ENCODE results near the gene PROCA1.
"Not testable (repeated sequence)": the region's sequence is repeated elsewhere in the genome, so short reads cannot be mapped to it uniquely, and the experiment has no call there.

Gene PROCA1

GRCh38 chr17:28729950-28730330, 18.3 kb upstream of the PROCA1 start:
- DNase-seq (ENCODE audit: low read depth), result no peak
- no peaks in the 10 kb centered on the region for H3K9me3 ChIP-seq (ENCODE audit: control insufficient read depth, low read length)
- H3K4me3 ChIP-seq (ENCODE audit: low read length), result no peak overlapping the region
- H3K4me1 ChIP-seq (ENCODE audit: control insufficient read depth, insufficient read depth, low read length), result peaks cover 19% of the 10 kb centered on the region
- H3K9ac ChIP-seq (ENCODE audit: low read length), result no peak overlapping the region
- H3K27me3 ChIP-seq (replicated peaks; ENCODE audit: control insufficient read depth, insufficient read depth, low read length), result no peaks in the 10 kb centered on the region
- H3K36me3 ChIP-seq (ENCODE audit: control insufficient read depth, insufficient read depth, low read length, severe bottlenecking), result peaks cover 5% of the 10 kb centered on the region

- DNase-seq (ENCODE audit: low read depth), result peak; percentile 99
- no peaks in the 10 kb centered on the region for H3K27me3 ChIP-seq (replicated peaks; ENCODE audit: control insufficient read depth, insufficient read depth, low read length)
- H3K36me3 ChIP-seq (ENCODE audit: control insufficient read depth, insufficient read depth, low read length, severe bottlenecking), result peaks cover 14% of the 10 kb centered on the region
- peaks cover 29% of the 10 kb centered on the region for H3K4me1 ChIP-seq (ENCODE audit: control insufficient read depth, insufficient read depth, low read length)
- peak within 1 kb of the TSS; percentile 88 for H3K9ac ChIP-seq (ENCODE audit: low read length)
- peak within 1 kb of the TSS; percentile 90 for H3K4me3 ChIP-seq (ENCODE audit: low read length)
- H3K9me3 ChIP-seq (ENCODE audit: control insufficient read depth, low read length), result no peaks in the 10 kb centered on the region
Measured at GRCh38 chr17:28728364-28729200, 16.9 kb upstream of the PROCA1 start, which contains the start of gene NEK8. TSS of gene NEK8 (plus strand) at chr17:28728788. CDS start at chr17:28728814, 26 bp downstream.

DNA sequence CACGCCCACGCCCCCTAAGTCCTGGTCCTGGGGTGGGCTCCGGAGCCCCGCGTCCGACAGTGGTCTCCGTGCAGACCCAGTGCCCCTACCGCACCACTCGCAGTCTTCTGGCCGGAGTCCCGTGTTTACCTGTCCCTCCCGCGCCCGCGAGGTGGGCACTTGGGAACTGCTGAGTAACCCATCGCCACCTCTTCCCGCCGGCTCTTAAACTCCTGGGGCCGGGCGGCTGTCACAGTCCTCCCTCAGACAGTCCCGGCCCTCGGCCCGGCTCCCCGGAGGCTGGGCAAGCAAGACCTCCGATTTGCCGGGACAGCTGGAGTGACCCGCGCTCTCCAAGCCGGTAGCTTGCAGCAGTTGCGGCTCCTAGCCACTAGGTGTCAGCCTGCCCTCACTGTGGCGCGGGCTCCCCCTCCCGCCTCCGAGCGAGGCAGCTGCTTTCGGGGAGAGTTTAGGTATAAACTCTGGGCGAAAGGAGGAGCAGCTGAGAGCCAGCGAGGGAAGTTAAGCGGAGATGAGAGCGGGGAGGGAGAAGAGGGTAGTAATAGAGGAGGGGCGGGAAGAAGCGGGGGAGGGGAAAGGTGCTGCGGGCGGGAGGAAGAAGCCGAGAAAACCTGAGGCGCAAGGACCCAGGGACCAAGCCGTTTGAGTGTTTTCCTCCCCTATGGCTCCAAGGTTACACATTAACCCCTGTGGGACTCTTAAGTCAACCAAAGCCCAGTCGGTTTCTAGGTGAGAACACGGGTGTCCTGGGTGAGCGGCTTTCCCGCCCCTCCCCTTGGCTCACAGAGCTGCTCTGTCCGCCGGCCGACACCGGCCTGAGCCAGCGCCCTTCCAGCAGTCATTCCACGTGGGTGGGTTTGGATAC, 15.2 kb upstream of the PROCA1 start:
- Histone ChIP-seq H3K9me3 (ENCODE audit: control insufficient read depth, low read length) (no peaks in the 10 kb centered on the region), H3K4me1 (ENCODE audit: control insufficient read depth, insufficient read depth, low read length) (peaks cover 44% of the 10 kb centered on the region), H3K27me3 (replicated peaks; ENCODE audit: control insufficient read depth, insufficient read depth, low read length) (no peaks in the 10 kb centered on the region), H3K4me3 (ENCODE audit: low read length) (peak overlapping the region; percentile 90), H3K36me3 (ENCODE audit: control insufficient read depth, insufficient read depth, low read length, severe bottlenecking) (peaks cover 31% of the 10 kb centered on the region), H3K9ac (ENCODE audit: low read length) (peak overlapping the region; percentile 88)
- DNase-seq (ENCODE audit: low read depth), result peak; percentile 98

- peaks cover 50% of the 10 kb centered on the region for H3K4me1 ChIP-seq (ENCODE audit: control insufficient read depth, insufficient read depth, low read length)
- peak within 1 kb of the TSS; percentile 95 for H3K9ac ChIP-seq (ENCODE audit: low read length)
- H3K27me3 ChIP-seq (replicated peaks; ENCODE audit: control insufficient read depth, insufficient read depth, low read length), result no peaks in the 10 kb centered on the region
- DNase-seq (ENCODE audit: low read depth), result peak; percentile 87
- no peaks in the 10 kb centered on the region for H3K9me3 ChIP-seq (ENCODE audit: control insufficient read depth, low read length)
- peaks cover 36% of the 10 kb centered on the region for H3K36me3 ChIP-seq (ENCODE audit: control insufficient read depth, insufficient read depth, low read length, severe bottlenecking)
- H3K4me3 ChIP-seq (ENCODE audit: low read length), result peak within 1 kb of the TSS; percentile 90
Measured at GRCh38 chr17:28726226-28726626, 14.5 kb upstream of the PROCA1 start, which contains the start of gene TLCD1. TSS of gene TLCD1 (minus strand) at chr17:28726233. CDS start at chr17:28726097, 136 bp downstream.

GRCh38 chr17:28725660-28726225, 14.1 kb upstream of the PROCA1 start:
- DNase-seq (ENCODE audit: low read depth), result no peak
- H3K4me1 ChIP-seq (ENCODE audit: control insufficient read depth, insufficient read depth, low read length), result peaks cover 53% of the 10 kb centered on the region
- H3K4me3 ChIP-seq (ENCODE audit: low read length), result peak overlapping the region; percentile 90

DNA sequence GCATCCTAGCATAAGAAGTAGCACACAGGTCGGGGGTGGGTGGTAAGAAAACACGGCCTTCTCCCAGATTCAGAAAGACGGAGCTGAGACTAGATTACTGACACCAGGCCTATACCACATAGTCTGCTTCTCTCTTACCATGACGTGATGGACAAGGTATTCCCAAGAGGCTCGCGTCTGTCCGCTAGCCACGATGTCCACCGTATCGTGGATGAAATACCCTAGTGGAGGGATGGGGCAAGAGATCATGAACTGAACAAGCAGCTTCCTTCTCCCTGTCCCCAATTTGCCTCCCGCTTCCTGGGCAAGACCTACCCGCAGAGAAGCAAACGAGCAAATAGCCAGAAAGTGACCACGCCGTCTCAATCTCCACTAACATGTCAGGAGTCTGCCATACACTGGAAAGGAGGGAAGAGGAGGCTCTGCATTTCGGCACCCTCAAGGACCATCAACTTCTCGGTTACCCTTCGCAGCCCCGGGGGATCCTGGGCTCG, 13.5 kb upstream of the PROCA1 start:
- Histone ChIP-seq H3K36me3 (ENCODE audit: control insufficient read depth, insufficient read depth, low read length, severe bottlenecking) (peaks cover 38% of the 10 kb centered on the region), H3K27me3 (replicated peaks; ENCODE audit: control insufficient read depth, insufficient read depth, low read length) (no peaks in the 10 kb centered on the region), H3K4me1 (ENCODE audit: control insufficient read depth, insufficient read depth, low read length) (peaks cover 53% of the 10 kb centered on the region), H3K9ac (ENCODE audit: low read length) (peak overlapping the region; percentile 95), H3K9me3 (ENCODE audit: control insufficient read depth, low read length) (no peaks in the 10 kb centered on the region), H3K4me3 (ENCODE audit: low read length) (peak overlapping the region; percentile 90)
- peak; percentile 36 for DNase-seq (ENCODE audit: low read depth)

More at GRCh38 chr17:28725660-28726225, 14.1 kb upstream of the PROCA1 start:
- Histone ChIP-seq H3K36me3 (ENCODE audit: control insufficient read depth, insufficient read depth, low read length, severe bottlenecking) (peaks cover 38% of the 10 kb centered on the region), H3K9me3 (ENCODE audit: control insufficient read depth, low read length) (no peaks in the 10 kb centered on the region), H3K9ac (ENCODE audit: low read length) (peak overlapping the region; percentile 95), H3K27me3 (replicated peaks; ENCODE audit: control insufficient read depth, insufficient read depth, low read length) (no peaks in the 10 kb centered on the region)

- DNase-seq (ENCODE audit: low read depth), result no peak
- Histone ChIP-seq H3K4me1 (ENCODE audit: control insufficient read depth, insufficient read depth, low read length) (peaks cover 53% of the 10 kb centered on the region), H3K4me3 (ENCODE audit: low read length) (peak overlapping the region; percentile 90), H3K9me3 (ENCODE audit: control insufficient read depth, low read length) (no peaks in the 10 kb centered on the region), H3K9ac (ENCODE audit: low read length) (peak overlapping the region; percentile 95), H3K36me3 (ENCODE audit: control insufficient read depth, insufficient read depth, low read length, severe bottlenecking) (peaks cover 38% of the 10 kb centered on the region), H3K27me3 (replicated peaks; ENCODE audit: control insufficient read depth, insufficient read depth, low read length) (no peaks in the 10 kb centered on the region)
Measured at GRCh38 chr17:28724500-28725165, 12.9 kb upstream of the PROCA1 start.

DNA sequence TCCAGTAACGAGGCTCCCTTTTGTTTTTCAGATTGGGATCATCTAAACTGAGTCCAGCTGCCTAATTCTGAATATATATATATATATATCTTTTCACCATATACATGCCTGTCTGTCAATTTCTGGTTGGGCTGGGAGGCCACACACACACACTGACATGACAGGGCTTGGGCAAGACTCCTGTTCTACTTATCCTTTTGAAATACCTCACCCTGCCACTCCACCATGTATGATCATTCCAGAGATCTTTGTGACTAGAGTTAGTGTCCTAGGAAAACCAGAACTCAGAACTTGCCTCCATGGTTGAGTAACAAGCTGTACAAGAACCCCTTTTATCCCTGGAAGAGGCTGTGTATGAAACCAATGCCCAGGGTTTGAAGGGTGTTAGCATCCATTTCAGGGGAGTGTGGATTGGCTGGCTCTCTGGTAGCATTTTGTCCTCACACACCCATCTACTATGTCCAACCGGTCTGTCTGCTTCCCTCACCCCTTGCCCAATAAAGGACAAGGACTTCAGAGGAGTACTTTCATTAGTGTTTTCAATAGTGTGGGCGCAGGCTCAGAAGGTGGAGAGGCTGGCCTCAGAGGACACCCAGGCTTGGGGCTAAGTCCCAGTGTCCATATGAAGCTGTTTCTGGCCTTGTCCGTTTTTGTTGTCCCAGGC, 12.3 kb upstream of the PROCA1 start:
- not testable (repeated sequence) for H3K4me3 ChIP-seq (ENCODE audit: low read length); DNase-seq (ENCODE audit: low read depth); H3K9me3 ChIP-seq (ENCODE audit: control insufficient read depth, low read length); H3K27me3 ChIP-seq (replicated peaks; ENCODE audit: control insufficient read depth, insufficient read depth, low read length)
- Histone ChIP-seq H3K36me3 (ENCODE audit: control insufficient read depth, insufficient read depth, low read length, severe bottlenecking) (peaks cover 38% of the 10 kb centered on the region), H3K4me1 (ENCODE audit: control insufficient read depth, insufficient read depth, low read length) (peaks cover 56% of the 10 kb centered on the region), H3K9ac (ENCODE audit: low read length) (peak overlapping the region; percentile 95)

- Histone ChIP-seq H3K4me3 (ENCODE audit: low read length) (peak overlapping the region; percentile 89), H3K9ac (ENCODE audit: low read length) (peak overlapping the region; percentile 91)
Measured at GRCh38 chr17:28723159-28723835, 11.6 kb upstream of the PROCA1 start.

More at GRCh38 chr17:28723159-28723835, 11.6 kb upstream of the PROCA1 start:
- DNase-seq (ENCODE audit: low read depth), result no peak
- no peaks in the 10 kb centered on the region for H3K9me3 ChIP-seq (ENCODE audit: control insufficient read depth, low read length)
- H3K27me3 ChIP-seq (replicated peaks; ENCODE audit: control insufficient read depth, insufficient read depth, low read length), result no peaks in the 10 kb centered on the region
- peaks cover 38% of the 10 kb centered on the region for H3K36me3 ChIP-seq (ENCODE audit: control insufficient read depth, insufficient read depth, low read length, severe bottlenecking)
- H3K4me1 ChIP-seq (ENCODE audit: control insufficient read depth, insufficient read depth, low read length), result peaks cover 62% of the 10 kb centered on the region

Data from adipocyte (in vitro differentiated cells).